Parathyroid adenoma (tissue), 2 donors: Measurements from ENCODE around the gene MYH7B.

ENCODE experiments used
- H2AFZ ChIP-seq: fragments of 300-600 bp; sonication (generic); one replicate; pipeline ENCODE4 v1.7.0; 2017; ENCODE audit warnings: antibody characterized with exemption, mild to moderate bottlenecking
- H3K27ac ChIP-seq: fragments of 300-600 bp; sonication (generic); one replicate; pipeline ENCODE4 v1.7.0; 2017
- H3K27me3 ChIP-seq: fragments of 300-600 bp; sonication (generic); one replicate; pipeline ENCODE4 v1.7.0; 2017; ENCODE audit warnings: low read length; ENCODE audit not compliant: control insufficient read depth, insufficient read depth
- H3K36me3 ChIP-seq: fragments of 300-600 bp; sonication (generic); one replicate; pipeline ENCODE4 v1.7.0; 2017; ENCODE audit warnings: low read length; ENCODE audit not compliant: control insufficient read depth, insufficient read depth
- H3K4me1 ChIP-seq: fragments of 300-600 bp; sonication (generic); one replicate; pipeline ENCODE4 v1.7.0; 2017; ENCODE audit warnings: control low read depth
- H3K4me2 ChIP-seq: fragments of 300-600 bp; sonication (generic); one replicate; pipeline ENCODE4 v1.7.0; 2017; ENCODE audit warnings: low read length
- H3K4me3 ChIP-seq: fragments of 300-600 bp; sonication (generic); one replicate; pipeline ENCODE4 v1.7.0; 2017; ENCODE audit warnings: low read depth, low read length
- H3K79me2 ChIP-seq: fragments of 300-600 bp; sonication (generic); one replicate; pipeline ENCODE4 v1.7.0; 2017; ENCODE audit warnings: control low read depth
- H3K9ac ChIP-seq: fragments of 300-600 bp; sonication (generic); one replicate; pipeline ENCODE4 v1.7.0; 2017; ENCODE audit warnings: mild to moderate bottlenecking
- H3K9me3 ChIP-seq: fragments of 300-600 bp; sonication (generic); one replicate; pipeline ENCODE4 v1.7.0; 2017; ENCODE audit warnings: low read length; ENCODE audit not compliant: control insufficient read depth
- CTCF ChIP-seq: fragments of 300-600 bp; sonication (generic); IDR thresholded peaks from one replicate; pipeline ENCODE4 v1.7.0; 2017; ENCODE audit warnings: antibody characterized with exemption, mild to moderate bottlenecking
- donor health status: primary hyperparathyroidism.

The MYH7B gene

GRCh38 chr20:34982270-34983088 is 26.8 kb downstream of the MYH7B start:
- Histone ChIP-seq H3K9me3 (no peaks in the 10 kb centered on the region), H3K27me3 (no peaks in the 10 kb centered on the region)

DNA sequence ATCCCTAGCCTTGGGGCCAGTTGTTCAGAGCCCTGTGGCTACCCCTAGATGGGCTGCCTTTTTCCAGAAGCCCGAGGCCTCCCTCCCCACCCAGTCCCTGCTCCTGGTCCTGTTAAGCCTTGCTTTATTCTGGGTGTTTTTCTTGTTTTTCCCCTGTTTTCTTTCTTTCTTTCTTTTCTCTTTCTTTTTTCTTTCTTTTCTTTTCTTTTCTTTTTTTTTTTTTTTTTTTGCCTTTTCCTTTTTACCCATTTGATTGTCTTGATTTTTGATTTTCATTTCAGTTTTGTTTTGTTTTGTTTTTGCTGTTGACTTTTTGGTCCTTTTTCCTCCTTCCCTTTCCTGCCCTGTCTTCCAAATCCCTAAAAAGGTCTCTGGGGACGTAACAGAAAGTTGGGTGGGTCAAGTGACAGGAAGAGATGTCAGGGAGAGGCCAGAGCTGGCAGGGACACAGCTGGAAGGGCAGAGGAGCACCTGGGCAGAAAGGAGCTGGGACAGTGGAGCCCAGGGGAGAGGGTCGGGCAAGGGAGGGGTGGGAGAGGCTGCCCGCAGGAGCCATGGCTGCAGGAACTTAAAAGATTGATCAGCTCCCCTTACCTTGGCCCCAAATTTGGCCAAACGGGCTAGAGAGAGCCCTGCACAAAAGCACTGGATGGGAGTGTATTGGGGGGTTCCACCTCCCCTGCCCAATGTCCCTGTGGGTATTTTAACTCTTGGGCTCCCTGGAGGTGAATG is 27.6 kb downstream of the MYH7B start:
- H3K9me3 ChIP-seq: no peaks in the 10 kb centered on the region
- no peaks in the 10 kb centered on the region for H3K36me3 ChIP-seq
- H2AFZ ChIP-seq: no peak overlapping the region
- no peak overlapping the region for H3K4me2 ChIP-seq
- TF ChIP-seq CTCF: no peak
- no peak overlapping the region for H3K27ac ChIP-seq
- no peaks in the 10 kb centered on the region for H3K4me1 ChIP-seq
- H3K27me3 ChIP-seq: no peaks in the 10 kb centered on the region
- no peak overlapping the region for H3K9ac ChIP-seq
- no peaks in the 10 kb centered on the region for H3K79me2 ChIP-seq
- H3K4me3 ChIP-seq: no peak overlapping the region

More at GRCh38 chr20:34982270-34983088, 26.8 kb downstream of the MYH7B start:
- Histone ChIP-seq H3K27ac (no peak overlapping the region), H3K4me3 (no peak overlapping the region), H3K4me1 (no peaks in the 10 kb centered on the region), H3K79me2 (no peaks in the 10 kb centered on the region), H3K9ac (no peak overlapping the region), H3K4me2 (no peak overlapping the region), H2AFZ (no peak overlapping the region), H3K36me3 (no peaks in the 10 kb centered on the region)
- TF ChIP-seq CTCF: no peak

GRCh38 chr20:34983995-34984735 is 28.5 kb downstream of the MYH7B start:
- no peak for TF ChIP-seq CTCF
- Histone ChIP-seq H3K36me3 (no peaks in the 10 kb centered on the region), H3K9me3 (no peaks in the 10 kb centered on the region), H3K9ac (no peak overlapping the region), H3K4me1 (no peaks in the 10 kb centered on the region), H3K4me2 (no peak overlapping the region), H3K4me3 (no peak overlapping the region), H3K27me3 (no peaks in the 10 kb centered on the region), H3K27ac (no peak overlapping the region), H3K79me2 (no peaks in the 10 kb centered on the region), H2AFZ (no peak overlapping the region)

DNA sequence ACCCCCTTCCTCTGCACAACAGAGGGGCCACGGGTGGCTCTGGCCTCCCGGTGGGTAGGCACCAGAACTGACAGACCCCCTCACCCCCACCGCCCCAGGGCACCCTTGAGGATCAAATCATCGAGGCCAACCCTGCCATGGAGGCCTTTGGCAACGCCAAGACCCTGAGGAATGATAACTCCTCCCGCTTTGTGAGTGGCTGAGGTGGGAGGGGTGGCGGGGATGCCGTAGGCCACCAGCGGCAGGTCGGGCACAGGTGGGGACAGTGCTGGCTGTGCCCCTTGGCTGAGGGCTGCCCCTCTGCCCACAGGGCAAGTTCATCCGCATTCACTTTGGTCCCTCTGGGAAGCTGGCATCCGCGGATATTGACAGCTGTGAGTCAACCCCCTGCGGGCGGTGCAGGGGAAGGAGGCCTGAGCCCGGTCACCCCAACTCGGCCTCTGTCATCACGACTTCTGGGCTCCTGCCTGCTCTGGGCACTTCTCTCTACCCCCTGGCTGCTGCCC is 29.1 kb downstream of the MYH7B start:
- H3K4me2 ChIP-seq: no peak overlapping the region
- no peak overlapping the region for H3K27ac ChIP-seq
- H3K4me1 ChIP-seq: no peaks in the 10 kb centered on the region
- no peak overlapping the region for H3K4me3 ChIP-seq
- H3K9me3 ChIP-seq: no peaks in the 10 kb centered on the region
- TF ChIP-seq CTCF: no peak
- H3K9ac ChIP-seq: no peak overlapping the region
- no peak overlapping the region for H2AFZ ChIP-seq
- no peaks in the 10 kb centered on the region for H3K79me2 ChIP-seq
- no peaks in the 10 kb centered on the region for H3K27me3 ChIP-seq
- H3K36me3 ChIP-seq: no peaks in the 10 kb centered on the region
